Keratinocyte (primary cell): ENCODE measurements around the gene TMEM123. TPM values are rescaled to one million over a fixed set of nuclear protein-coding genes. Genes with fewer than 3 reads are reported as not detected.

ENCODE experiments used
- DNase-seq: peaks from one replicate; pipeline ENCODE4 v3.0.0-alpha.2; 2011; ENCODE audit warnings: low read depth, missing footprints, low spot score
- FAIRE-seq: peaks from 2 replicates; lab custom pipeline; 2011; peaks lifted over from hg19 to GRCh38; lab: Jason Lieb, UNC
- H2AFZ ChIP-seq: 2 replicates; pipeline ENCODE4 v1.6.0; 2012; ENCODE audit warnings: low read length, control low read depth, inconsistent platforms; ENCODE audit not compliant: control insufficient read depth
- H3K27ac ChIP-seq: 2 replicates; pipeline ENCODE4 v1.5.1; 2011; ENCODE audit warnings: low read length; ENCODE audit not compliant: control insufficient read depth, insufficient read depth
- H3K27me3 ChIP-seq: 3 replicates; pipeline ENCODE4 v1.6.0; 2011; ENCODE audit warnings: low read length; ENCODE audit not compliant: control insufficient read depth, insufficient read depth; ENCODE audit errors: extremely low read depth
- H3K36me3 ChIP-seq, 2 experiments: 2 replicates in 1 of 2; 3 replicates in 1 of 2; pipeline ENCODE4 v1.5.1; 2011; ENCODE audit warnings: low read length in 2 of 2, mild to moderate bottlenecking in 1 of 2; ENCODE audit not compliant: control insufficient read depth in 2 of 2, insufficient read depth in 2 of 2; ENCODE audit errors: extremely low read depth in 1 of 2
- H3K4me1 ChIP-seq: 3 replicates; pipeline ENCODE4 v1.5.1; 2011; ENCODE audit warnings: low read length; ENCODE audit not compliant: control insufficient read depth, insufficient read depth; ENCODE audit errors: extremely low read depth
- H3K4me2 ChIP-seq: 3 replicates; pipeline ENCODE4 v1.6.0; 2011; ENCODE audit warnings: low read depth, low read length; ENCODE audit not compliant: control insufficient read depth, insufficient read depth; ENCODE audit errors: extremely low read depth
- H3K4me3 ChIP-seq, 3 experiments: fragments of 200-600 bp in 1 of 3; sonication (generic) in 1 of 3; 2 replicates in 2 of 3; 3 replicates in 1 of 3; pipeline ENCODE4 v1.5.1; 2011 to 2016; ENCODE audit warnings: low read length in 3 of 3, mild to moderate bottlenecking in 3 of 3, control low read depth in 2 of 3, inconsistent platforms in 1 of 3, low read depth in 1 of 3, mixed read lengths in 1 of 3, mixed run types in 1 of 3, moderate library complexity in 1 of 3; ENCODE audit not compliant: control insufficient read depth in 2 of 3, insufficient read depth in 2 of 3; ENCODE audit errors: extremely low read depth in 1 of 3
- H3K79me2 ChIP-seq: 2 replicates; pipeline ENCODE4 v1.6.0; 2012; ENCODE audit warnings: low read length; ENCODE audit not compliant: control insufficient read depth, insufficient read depth
- H3K9ac ChIP-seq: 3 replicates; pipeline ENCODE4 v1.6.0; 2011; ENCODE audit warnings: low read length; ENCODE audit not compliant: control insufficient read depth, insufficient read depth; ENCODE audit errors: extremely low read depth
- H3K9me1 ChIP-seq: 3 replicates; pipeline ENCODE4 v1.6.0; 2011; ENCODE audit warnings: low read length; ENCODE audit not compliant: control insufficient read depth, insufficient read depth; ENCODE audit errors: extremely low read depth
- H3K9me3 ChIP-seq: 2 replicates; pipeline ENCODE4 v1.5.1; 2012; ENCODE audit warnings: low read depth, low read length; ENCODE audit not compliant: control insufficient read depth
- H4K20me1 ChIP-seq: 3 replicates; pipeline ENCODE4 v1.6.0; 2011; ENCODE audit warnings: low read length; ENCODE audit not compliant: control insufficient read depth, insufficient read depth; ENCODE audit errors: extremely low read depth
- CTCF ChIP-seq, 3 experiments: IDR thresholded peaks in 1 of 3; conservative IDR thresholded peaks in 1 of 3; optimal IDR thresholded peaks in 1 of 3; 2 replicates in 2 of 3; 3 replicates in 1 of 3; pipeline versions ENCODE3 to v1.5.1; 2011; ENCODE audit warnings: low read length in 3 of 3, mild to moderate bottlenecking in 3 of 3, moderate library complexity in 2 of 3, control low read depth in 1 of 3, inconsistent platforms in 1 of 3; ENCODE audit not compliant: insufficient read depth in 2 of 3; ENCODE audit errors: extremely low read depth in 1 of 3
- EZH2 ChIP-seq: IDR thresholded peaks from one replicate; pipeline ENCODE4 v1.6.1; 2012; ENCODE audit warnings: inconsistent platforms, mild to moderate bottlenecking, low read length, moderate library complexity
- dilution Hi-C: fragments of 300-500 bp; cut with MboI; formaldehyde crosslinking; loops from one replicate; pipeline ENCODE4 v1.7.0; 2020; ENCODE audit warnings: low sequenced_read_pairs; ENCODE audit not compliant: extremely low pct_ligation_motif_present
- polyA plus RNA-seq, 5 experiments: library from polyadenylated mRNA; depleted of rRNA in 3 of 5; stranded (reverse) in 3 of 5; stranded (forward) in 1 of 5; unstranded in 1 of 5; fragments of >200 nt; gene quantifications; 1 replicate in 1 of 5; 2 replicates in 3 of 5; 3 replicates in 1 of 5; pipeline versions ENCODE4 v1.2.1 to v1.2.3, GENCODE V29; 2011 to 2012; ENCODE audit warnings: missing spikeins in 2 of 5, low read depth in 1 of 5, low replicate concordance in 1 of 5

TMEM123 gene
- polyA plus RNA-seq, 1 donor (not counting 4 experiments of a cell fraction or from before 2014, with no cell fraction given), result 408 TPM

- TF ChIP-seq CTCF (optimal IDR thresholded peaks at IDR 0.05 in 1 of 3, IDR thresholded peaks at IDR 0.05 in 1 of 3, conservative IDR thresholded peaks at IDR 0.05 in 1 of 3; ENCODE audit: extremely low read depth in 1 of 3, insufficient read depth in 2 of 3, low read length in 3 of 3) (no peak), EZH2 (no peak)
- FAIRE-seq (no peak), DNase-seq (no peak)
- dilution Hi-C loops, result no loop called here
- Histone ChIP-seq H3K4me3 (no peak overlapping the region), H2AFZ (no peak overlapping the region), H3K27ac (no peak overlapping the region), H3K36me3 (no peaks in the 10 kb centered on the region), H3K9me3 (no peaks in the 10 kb centered on the region), H3K4me1 (peaks cover 34% of the 10 kb centered on the region), H3K4me2 (no peak overlapping the region), H4K20me1 (no peaks in the 10 kb centered on the region), H3K9ac (no peak overlapping the region), H3K9me1 (no peaks in the 10 kb centered on the region), H3K79me2 (no peaks in the 10 kb centered on the region), H3K27me3 (no peaks in the 10 kb centered on the region)
These were observed 5.3 kb upstream of the TMEM123 start for GRCh38 chr11:102457865-102458264.

GRCh38 chr11:102457056-102457677 is 4.6 kb upstream of the TMEM123 start:
- Histone ChIP-seq H3K27me3 (no peaks in the 10 kb centered on the region), H3K4me1 (peaks cover 34% of the 10 kb centered on the region), H2AFZ (no peak overlapping the region), H3K9me3 (no peaks in the 10 kb centered on the region), H3K9ac (no peak overlapping the region), H3K79me2 (peaks cover 3% of the 10 kb centered on the region), H3K9me1 (no peaks in the 10 kb centered on the region), H3K4me3 (no peak overlapping the region), H3K36me3 (no peaks in the 10 kb centered on the region), H3K27ac (no peak overlapping the region), H4K20me1 (no peaks in the 10 kb centered on the region), H3K4me2 (no peak overlapping the region)
- TF ChIP-seq EZH2 (no peak), CTCF (optimal IDR thresholded peaks at IDR 0.05 in 1 of 3, IDR thresholded peaks at IDR 0.05 in 1 of 3, conservative IDR thresholded peaks at IDR 0.05 in 1 of 3; ENCODE audit: extremely low read depth in 1 of 3, insufficient read depth in 2 of 3, low read length in 3 of 3) (no peak)
- FAIRE-seq (no peak), DNase-seq (no peak)
- dilution Hi-C loops, result no loop called here
